WTC11 (cell line): ENCODE measurements around the gene ZNF398.

Source experiments
- ETV6 ChIP-seq: sonication (generic); formaldehyde crosslinking; IDR thresholded peaks from 2 replicates; pipeline ENCODE4 v1.8.1; 2022; ENCODE audit warnings: mild to moderate bottlenecking, missing genetic modification reagents
- JUN ChIP-seq: sonication (generic); formaldehyde crosslinking; IDR thresholded peaks from 2 replicates; pipeline ENCODE4 v1.8.0; 2023; ENCODE audit warnings: mild to moderate bottlenecking, missing genetic modification reagents
- ZNF671 ChIP-seq: fragments of 250-450 bp; sonication (Bioruptor Pico); IDR thresholded peaks from 2 replicates; pipeline ENCODE4 v1.8.0; 2021; ENCODE audit warnings: mild to moderate bottlenecking
- TF ChIP-seq, protein P1 (sequence below): sonication (generic); formaldehyde crosslinking; IDR thresholded peaks from 2 replicates; pipeline ENCODE4 v1.8.0; 2022; ENCODE audit warnings: mild to moderate bottlenecking, missing genetic modification reagents
- TF ChIP-seq, protein P2 (sequence below): fragments of 200-600 bp; IDR thresholded peaks from 2 replicates; pipeline ENCODE4 v1.8.0; 2022; ENCODE audit warnings: antibody characterized with exemption
- TF ChIP-seq, protein P3 (sequence below): sonication (generic); formaldehyde crosslinking; IDR thresholded peaks from 2 replicates; pipeline ENCODE4 v1.8.0; 2022; ENCODE audit warnings: mild to moderate bottlenecking, missing genetic modification reagents

DNA sequence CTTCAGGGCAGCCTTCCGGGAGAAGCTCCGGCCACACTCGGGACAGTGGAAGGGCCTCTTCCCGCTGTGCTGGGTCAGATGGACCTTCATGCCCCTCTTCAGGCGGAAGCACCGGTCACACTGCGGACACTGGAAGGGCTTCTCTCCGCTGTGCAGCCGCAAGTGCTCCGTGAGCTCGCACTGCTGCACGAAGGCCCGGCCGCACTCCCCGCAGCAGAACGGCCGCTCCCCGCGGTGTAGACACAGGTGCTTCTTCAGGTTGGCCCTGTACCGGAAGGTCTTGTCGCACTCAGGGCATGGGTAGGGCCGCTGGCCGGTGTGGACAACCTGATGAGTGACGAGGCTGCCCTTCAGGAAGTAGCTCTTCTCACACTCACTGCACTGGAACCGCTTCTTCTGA, 42.5 kb upstream of the ZNF398 start:
- TF ChIP-seq JUN = no peak
- TF ChIP-seq, protein P1, sequence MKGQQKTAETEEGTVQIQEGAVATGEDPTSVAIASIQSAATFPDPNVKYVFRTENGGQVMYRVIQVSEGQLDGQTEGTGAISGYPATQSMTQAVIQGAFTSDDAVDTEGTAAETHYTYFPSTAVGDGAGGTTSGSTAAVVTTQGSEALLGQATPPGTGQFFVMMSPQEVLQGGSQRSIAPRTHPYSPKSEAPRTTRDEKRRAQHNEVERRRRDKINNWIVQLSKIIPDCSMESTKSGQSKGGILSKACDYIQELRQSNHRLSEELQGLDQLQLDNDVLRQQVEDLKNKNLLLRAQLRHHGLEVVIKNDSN (CRISPR knock-in tag) = no peak
- TF ChIP-seq, protein P2, sequence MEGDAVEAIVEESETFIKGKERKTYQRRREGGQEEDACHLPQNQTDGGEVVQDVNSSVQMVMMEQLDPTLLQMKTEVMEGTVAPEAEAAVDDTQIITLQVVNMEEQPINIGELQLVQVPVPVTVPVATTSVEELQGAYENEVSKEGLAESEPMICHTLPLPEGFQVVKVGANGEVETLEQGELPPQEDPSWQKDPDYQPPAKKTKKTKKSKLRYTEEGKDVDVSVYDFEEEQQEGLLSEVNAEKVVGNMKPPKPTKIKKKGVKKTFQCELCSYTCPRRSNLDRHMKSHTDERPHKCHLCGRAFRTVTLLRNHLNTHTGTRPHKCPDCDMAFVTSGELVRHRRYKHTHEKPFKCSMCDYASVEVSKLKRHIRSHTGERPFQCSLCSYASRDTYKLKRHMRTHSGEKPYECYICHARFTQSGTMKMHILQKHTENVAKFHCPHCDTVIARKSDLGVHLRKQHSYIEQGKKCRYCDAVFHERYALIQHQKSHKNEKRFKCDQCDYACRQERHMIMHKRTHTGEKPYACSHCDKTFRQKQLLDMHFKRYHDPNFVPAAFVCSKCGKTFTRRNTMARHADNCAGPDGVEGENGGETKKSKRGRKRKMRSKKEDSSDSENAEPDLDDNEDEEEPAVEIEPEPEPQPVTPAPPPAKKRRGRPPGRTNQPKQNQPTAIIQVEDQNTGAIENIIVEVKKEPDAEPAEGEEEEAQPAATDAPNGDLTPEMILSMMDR = no peak
- TF ChIP-seq, protein P3, sequence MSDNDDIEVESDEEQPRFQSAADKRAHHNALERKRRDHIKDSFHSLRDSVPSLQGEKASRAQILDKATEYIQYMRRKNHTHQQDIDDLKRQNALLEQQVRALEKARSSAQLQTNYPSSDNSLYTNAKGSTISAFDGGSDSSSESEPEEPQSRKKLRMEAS = no peak
- TF ChIP-seq ZNF671 (CRISPR knock-in tag) = no peak
- TF ChIP-seq ETV6 (CRISPR knock-in tag) = no peak
